A549 (cell line): ENCODE results near the gene GDNF. TPM values are rescaled to one million over a fixed set of nuclear protein-coding genes. Genes with fewer than 3 reads are reported as not detected.

Experiments
- ATAC-seq, 2 experiments: fragments of 200-7000 bp in 1 of 2; fragments of >200 bp in 1 of 2; cut with Nextera tagmentation in 1 of 2; cut with Tn5 transposase in 1 of 2; 3 replicates each; pipeline versions ENCODE4 v1.8.0 to v1.9.1; 2018 to 2020; ENCODE audit warnings: mild to moderate bottlenecking in 1 of 2, moderate library complexity in 1 of 2
- CTCF ChIA-PET: fragments of 300-600 bp; sonication (Branson Sonifier 250); formaldehyde crosslinking; extraction: SDS; loops from one replicate; lab custom pipeline; 2021; ENCODE audit warnings: antibody characterized with exemption, inconsistent platforms; lab: Yijun Ruan, JAX
- POLR2A ChIA-PET: fragments of 350-600 bp; formaldehyde crosslinking; extraction: SDS; loops from one replicate; lab custom pipeline; 2021; ENCODE audit warnings: antibody characterized with exemption, inconsistent platforms; lab: Yijun Ruan, JAX
- DNase-seq, 2 experiments: peaks; one replicate each; pipeline versions ENCODE4 v3.0.0 to v3.0.0-alpha.2; 2011 to 2016; ENCODE audit warnings: low read depth in 1 of 2, low spot score in 1 of 2
- FAIRE-seq: peaks from 2 replicates; lab custom pipeline; 2011; peaks lifted over from hg19 to GRCh38; lab: Jason Lieb, UNC
- H3K27ac ChIP-seq, 2 experiments: fragments of >200 bp; sonication (Bioruptor Twin); formaldehyde crosslinking; 3 replicates each; pipeline ENCODE4 v1.5.1; 2016 to 2017
- H3K4me1 ChIP-seq: fragments of >200 bp; sonication (Bioruptor Twin); formaldehyde crosslinking; 3 replicates; pipeline ENCODE4 v1.6.1; 2016
- H3K4me2 ChIP-seq: fragments of >200 bp; sonication (Bioruptor Twin); formaldehyde crosslinking; 3 replicates; pipeline ENCODE4 v1.6.1; 2016
- H3K4me3 ChIP-seq: fragments of >200 bp; sonication (Bioruptor Twin); formaldehyde crosslinking; 3 replicates; pipeline ENCODE4 v1.5.1; 2016
- H3K9me3 ChIP-seq: fragments of >200 bp; sonication (Bioruptor Twin); formaldehyde crosslinking; 3 replicates; pipeline ENCODE4 v1.6.1; 2016
- CHD2 ChIP-seq: fragments of 150-350 bp; IDR thresholded peaks from 2 replicates; pipeline ENCODE4 v1.6.1; 2014; ENCODE audit warnings: low read length; ENCODE audit not compliant: partially characterized antibody
- ESRRA ChIP-seq: fragments of 150-350 bp; IDR thresholded peaks from 2 replicates; pipeline ENCODE4 v1.6.1; 2014; ENCODE audit warnings: mild to moderate bottlenecking, low read length, borderline replicate concordance
- GATA3 ChIP-seq: IDR thresholded peaks from 2 replicates; pipeline ENCODE4 v1.6.1; 2012; ENCODE audit warnings: borderline replicate concordance
- HEYL ChIP-seq: fragments of 250-450 bp; sonication (Bioruptor Pico); IDR thresholded peaks from 2 replicates; pipeline ENCODE4 v1.8.0; 2021; ENCODE audit warnings: mild to moderate bottlenecking, moderate library complexity
- HOXB13 ChIP-seq: fragments of 250-450 bp; sonication (Bioruptor Pico); IDR thresholded peaks from 2 replicates; pipeline ENCODE4 v1.5.0; 2020; ENCODE audit warnings: low read depth, mild to moderate bottlenecking, moderate library complexity
- JUN ChIP-seq, 2 experiments: fragments of >200 bp; sonication (Bioruptor Twin); formaldehyde crosslinking; IDR thresholded peaks; 2 replicates in 1 of 2; 3 replicates in 1 of 2; pipeline ENCODE4 v1.6.1; 2016 to 2017
- MYC ChIP-seq: IDR thresholded peaks from 2 replicates; pipeline ENCODE4 v1.6.1; 2012; ENCODE audit warnings: mild to moderate bottlenecking, inconsistent platforms, low read length, improper control_type of control experiment, borderline replicate concordance
- NPAS2 ChIP-seq: fragments of 250-450 bp; sonication (Bioruptor Pico); IDR thresholded peaks from 2 replicates; pipeline ENCODE4 v1.8.0; 2022; ENCODE audit warnings: mild to moderate bottlenecking, moderate library complexity, borderline replicate concordance
- PHF8 ChIP-seq: fragments of 200-600 bp; sonication (generic); IDR thresholded peaks from 2 replicates; pipeline ENCODE4 v1.6.1; 2016; ENCODE audit warnings: low read depth, mild to moderate bottlenecking, antibody characterized with exemption, moderate library complexity, borderline replicate concordance
- RARB ChIP-seq: fragments of 250-450 bp; sonication (Bioruptor Pico); IDR thresholded peaks from 2 replicates; pipeline ENCODE4 v1.8.0; 2021; ENCODE audit warnings: mild to moderate bottlenecking, moderate library complexity
- RFX5 ChIP-seq: fragments of 450-650 bp; IDR thresholded peaks from 2 replicates; pipeline ENCODE4 v1.7.1; 2014; ENCODE audit warnings: antibody characterized with exemption, mild to moderate bottlenecking, moderate library complexity
- RNF2 ChIP-seq: fragments of 200-600 bp; sonication (generic); IDR thresholded peaks from 2 replicates; pipeline ENCODE4 v1.6.1; 2016; ENCODE audit warnings: low read depth, mild to moderate bottlenecking, antibody characterized with exemption, moderate library complexity, borderline replicate concordance
- SREBF2 ChIP-seq: fragments of 450-650 bp; IDR thresholded peaks from 2 replicates; pipeline ENCODE4 v1.6.1; 2014; ENCODE audit warnings: mild to moderate bottlenecking, moderate library complexity
- USF2 ChIP-seq: fragments of 450-650 bp; IDR thresholded peaks from 2 replicates; pipeline ENCODE4 v1.6.1; 2014; ENCODE audit warnings: antibody characterized with exemption
- ZFP36 ChIP-seq: fragments of 450-650 bp; IDR thresholded peaks from 2 replicates; pipeline ENCODE4 v1.6.1; 2014; ENCODE audit warnings: borderline replicate concordance; ENCODE audit not compliant: partially characterized antibody
- WGBS: methylation state at CpG from one replicate; pipeline ENCODE4 v1.1.6; 2017; ENCODE audit errors: missing lambda C conversion rate; 5-methylcytosine and 5-hydroxymethylcytosine counted together
- polyA minus RNA-seq: library from RNA; depleted of rRNA, polyadenylated mRNA; stranded (reverse); fragments of >200 nt; gene quantifications from 2 replicates; pipeline ENCODE4 v1.2.3, GENCODE V29; 2011; rRNA and poly(A)+ RNA removed
- polyA plus RNA-seq, 4 experiments: library from polyadenylated mRNA; depleted of rRNA in 3 of 4; stranded (reverse); fragments of >200 nt; fragmentation: RNase III in 1 of 4; extraction: RNeasy Plus Mini Kit Qiagen cat#74134 plus additional on column Dnase treatment in 1 of 4; gene quantifications; 2 replicates in 3 of 4; 3 replicates in 1 of 4; pipeline ENCODE4 v1.2.3, GENCODE V29; 2011 to 2017
- TF ChIP-seq, protein P1 (sequence below): fragments of 150-350 bp; IDR thresholded peaks from 2 replicates; pipeline ENCODE4 v1.6.1; 2014; ENCODE audit warnings: low read depth, mild to moderate bottlenecking, low read length
- TF ChIP-seq, protein P2 (sequence below): fragments of 250-450 bp; sonication (Bioruptor Pico); IDR thresholded peaks from 2 replicates; pipeline ENCODE4 v1.5.0; 2020; ENCODE audit warnings: low read depth, mild to moderate bottlenecking, moderate library complexity

The GDNF gene, protein sequence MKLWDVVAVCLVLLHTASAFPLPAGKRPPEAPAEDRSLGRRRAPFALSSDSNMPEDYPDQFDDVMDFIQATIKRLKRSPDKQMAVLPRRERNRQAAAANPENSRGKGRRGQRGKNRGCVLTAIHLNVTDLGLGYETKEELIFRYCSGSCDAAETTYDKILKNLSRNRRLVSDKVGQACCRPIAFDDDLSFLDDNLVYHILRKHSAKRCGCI
- polyA plus RNA-seq (2011; rRNA removed) (0.01 and 0.03 TPM in 2 replicates), polyA plus RNA-seq (2017; fragmentation: RNase III; extraction: RNeasy Plus Mini Kit Qiagen cat#74134 plus additional on column Dnase treatment) (not detected in 3 replicates), polyA minus RNA-seq (0.05 TPM in 1 of 2 replicates, not detected in the other)
- polyA plus RNA-seq (2012; cell fraction: cytosol; rRNA removed) = not detected in 2 replicates
- polyA plus RNA-seq (2012; cell fraction: nucleus; rRNA removed) = 0.01 TPM in 1 of 2 replicates, not detected in the other

DNA sequence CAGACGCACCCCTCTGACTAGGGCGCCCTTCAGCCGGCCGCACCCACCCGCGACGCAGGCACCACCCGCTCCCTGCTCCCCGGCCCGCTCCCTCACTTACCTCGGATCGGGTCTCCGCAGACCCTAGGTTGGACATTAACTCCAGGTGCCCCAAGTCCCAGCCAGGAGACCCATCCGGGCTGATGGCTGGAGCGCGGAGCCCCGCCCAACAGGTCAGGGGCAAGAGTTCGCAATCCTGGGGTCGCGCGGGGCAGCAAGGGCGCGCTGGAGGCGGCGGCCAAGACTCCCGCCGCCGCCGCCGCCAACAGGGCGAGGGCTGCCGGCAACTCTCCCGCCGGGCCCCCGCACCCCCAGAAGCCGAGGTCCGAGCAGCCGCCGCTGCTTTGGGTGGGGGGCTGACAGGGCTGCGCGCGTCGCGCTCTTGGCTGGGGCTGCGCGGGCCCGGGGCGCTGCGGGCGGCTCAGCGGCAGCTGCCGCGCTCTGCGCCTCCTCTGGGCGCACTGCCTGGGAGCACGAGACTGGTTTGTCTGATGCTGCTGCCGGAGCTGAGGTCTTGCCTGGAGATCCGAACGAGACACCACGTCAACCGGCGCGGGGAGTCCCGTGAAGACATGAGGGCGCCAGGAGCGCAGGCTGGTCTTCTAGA lies at the start of gene GDNF:
Gene GDNF, minus strand, starts transcription at position 635 of the 646 bp plus-strand sequence. CDS start 5,245 bp downstream, outside the sequence.
- WGBS = 2% methylated on average over 5 of the region's 66 CpGs
- ChIA-PET POLR2A (interaction anchor here (0.6 to 0.7 kb wide), 2 partner anchors 171 to 367 kb away, joined by 3 read pairs; no protein-coding TSS in a partner anchor), CTCF (interaction anchor here (0.6 to 4.1 kb wide), 6 partner anchors 14 to 426 kb away, joined by 3 to 28 read pairs (median 3); no protein-coding TSS in a partner anchor)
- Histone ChIP-seq H3K4me3 (peak within 1 kb of the TSS; percentile 58), H3K9me3 (no peaks in the 10 kb centered on the region; the same call in 2 of the 3 replicates), H3K27ac (peak within 1 kb of the TSS; percentile 49 to 72; a peak in 4 of 6 replicates), H3K4me2 (peak within 1 kb of the TSS; percentile 95), H3K4me1 (peaks cover 18% of the 10 kb centered on the region)
- no peak for FAIRE-seq
- DNase-seq = peak; percentile 33 to 57
- peak; percentile 69 to 75 for ATAC-seq
- TF ChIP-seq RNF2 = no peak
- no peak for TF ChIP-seq PHF8
- no peak for TF ChIP-seq ZFP36
- TF ChIP-seq RFX5 = no peak
- no peak for TF ChIP-seq GATA3
- TF ChIP-seq, protein P1, sequence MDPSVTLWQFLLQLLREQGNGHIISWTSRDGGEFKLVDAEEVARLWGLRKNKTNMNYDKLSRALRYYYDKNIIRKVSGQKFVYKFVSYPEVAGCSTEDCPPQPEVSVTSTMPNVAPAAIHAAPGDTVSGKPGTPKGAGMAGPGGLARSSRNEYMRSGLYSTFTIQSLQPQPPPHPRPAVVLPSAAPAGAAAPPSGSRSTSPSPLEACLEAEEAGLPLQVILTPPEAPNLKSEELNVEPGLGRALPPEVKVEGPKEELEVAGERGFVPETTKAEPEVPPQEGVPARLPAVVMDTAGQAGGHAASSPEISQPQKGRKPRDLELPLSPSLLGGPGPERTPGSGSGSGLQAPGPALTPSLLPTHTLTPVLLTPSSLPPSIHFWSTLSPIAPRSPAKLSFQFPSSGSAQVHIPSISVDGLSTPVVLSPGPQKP = no peak
- TF ChIP-seq USF2 = no peak
- no peak for TF ChIP-seq HEYL (CRISPR knock-in tag)
- TF ChIP-seq MYC = no peak
- no peak for TF ChIP-seq RARB (CRISPR knock-in tag)
- no peak for TF ChIP-seq ESRRA
- TF ChIP-seq SREBF2 = no peak
- no peak for TF ChIP-seq JUN (IDR thresholded peaks at IDR 0.05)
- TF ChIP-seq NPAS2 (CRISPR knock-in tag) = no peak
- no peak for TF ChIP-seq HOXB13 (CRISPR knock-in tag)
- TF ChIP-seq, protein P2, sequence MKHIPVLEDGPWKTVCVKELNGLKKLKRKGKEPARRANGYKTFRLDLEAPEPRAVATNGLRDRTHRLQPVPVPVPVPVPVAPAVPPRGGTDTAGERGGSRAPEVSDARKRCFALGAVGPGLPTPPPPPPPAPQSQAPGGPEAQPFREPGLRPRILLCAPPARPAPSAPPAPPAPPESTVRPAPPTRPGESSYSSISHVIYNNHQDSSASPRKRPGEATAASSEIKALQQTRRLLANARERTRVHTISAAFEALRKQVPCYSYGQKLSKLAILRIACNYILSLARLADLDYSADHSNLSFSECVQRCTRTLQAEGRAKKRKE (CRISPR knock-in tag) = no peak

DNA sequence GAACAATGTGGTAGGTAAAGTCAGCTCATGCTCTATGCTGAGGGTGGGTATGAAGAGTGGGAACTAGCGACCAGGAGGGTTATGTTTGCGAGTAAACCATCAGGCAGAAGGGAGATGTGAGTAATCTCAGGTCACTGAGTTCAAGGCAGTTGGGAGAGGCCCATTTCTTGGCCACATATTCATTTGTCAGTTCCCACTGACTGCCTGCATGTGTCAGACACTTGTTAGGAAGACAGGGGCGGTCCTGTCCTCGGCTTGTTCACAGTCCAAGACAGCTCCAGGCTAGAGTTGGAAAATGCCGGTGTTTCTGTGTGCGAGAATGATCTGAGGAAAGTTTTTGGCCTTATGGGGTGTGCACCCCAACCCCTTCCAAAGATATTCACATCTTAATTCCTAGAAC lies 48.6 kb upstream of the GDNF start:
- 2% methylated on average over 6 of the region's 6 CpGs for WGBS
- ATAC-seq (no peak), FAIRE-seq (no peak)
- CTCF ChIA-PET = no interaction called here
- no peaks in the 10 kb centered on the region for H3K9me3 ChIP-seq
- no peak overlapping the region for H3K4me2 ChIP-seq
- TF ChIP-seq CHD2 (no peak), HEYL (CRISPR knock-in tag) (no peak)
- TF ChIP-seq, all 56 proteins: peak for 0
- DNase-seq = no peak
- POLR2A ChIA-PET = no interaction called here
- no peaks in the 10 kb centered on the region for H3K4me1 ChIP-seq
- no peak overlapping the region for H3K4me3 ChIP-seq
- no peak overlapping the region for H3K27ac ChIP-seq
